ENCODE data around the gene HES2.
A peak's percentile ranks its signal among the peaks of the same experiment; 100 is the strongest.
"Not testable (repeated sequence)": the region's sequence is repeated elsewhere in the genome, so short reads cannot be mapped to it uniquely, and the experiment has no call there.

Gene HES2

DNA sequence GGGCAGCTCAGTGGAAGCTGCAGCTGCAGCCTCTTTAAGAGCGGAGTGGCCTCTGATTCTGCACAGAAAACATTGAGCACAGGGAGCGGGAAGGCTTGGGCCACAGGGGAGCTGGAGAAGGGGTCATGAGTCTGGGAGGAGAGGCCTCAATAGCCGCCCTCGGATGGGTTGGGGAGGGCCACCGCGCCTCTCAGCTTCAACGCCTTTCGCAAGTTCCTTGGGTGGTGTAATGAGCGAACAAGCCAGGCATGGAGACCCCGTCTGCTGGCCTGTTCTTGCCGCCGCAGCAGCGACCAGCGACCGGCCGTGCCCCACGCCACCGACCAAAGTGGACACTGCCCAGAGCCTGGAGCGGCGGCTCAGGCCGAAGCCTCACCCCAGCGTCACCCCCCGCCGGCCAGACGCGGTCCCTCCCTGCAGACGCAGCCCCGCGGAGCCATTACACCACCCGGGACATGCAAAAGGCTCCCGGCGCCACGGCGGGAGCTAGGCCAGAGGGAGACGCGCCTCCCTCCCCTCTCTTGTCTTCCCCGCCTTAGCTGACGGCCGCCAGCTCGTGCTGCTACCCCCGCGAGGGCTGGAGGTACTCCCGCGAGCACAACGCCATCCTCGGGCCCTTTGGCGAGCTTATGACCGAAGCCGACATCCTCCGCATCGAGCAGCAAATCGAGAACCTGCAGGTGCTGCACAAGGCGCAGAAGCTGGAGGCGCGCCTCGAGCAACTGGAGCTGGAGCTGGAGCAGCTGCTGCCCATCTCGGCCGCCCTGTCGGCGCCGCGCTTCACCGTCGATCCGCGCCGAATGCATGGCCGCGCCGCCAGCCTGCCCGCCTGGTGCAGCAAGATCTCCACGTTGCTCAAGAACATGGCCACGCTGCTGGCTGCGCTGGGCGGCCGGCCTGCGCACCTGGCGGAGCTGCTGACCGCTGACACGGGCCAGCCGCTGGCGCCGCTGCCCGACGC, 34.5 kb upstream of the HES2 start:
- DNase-seq: not testable (repeated sequence)

DNA sequence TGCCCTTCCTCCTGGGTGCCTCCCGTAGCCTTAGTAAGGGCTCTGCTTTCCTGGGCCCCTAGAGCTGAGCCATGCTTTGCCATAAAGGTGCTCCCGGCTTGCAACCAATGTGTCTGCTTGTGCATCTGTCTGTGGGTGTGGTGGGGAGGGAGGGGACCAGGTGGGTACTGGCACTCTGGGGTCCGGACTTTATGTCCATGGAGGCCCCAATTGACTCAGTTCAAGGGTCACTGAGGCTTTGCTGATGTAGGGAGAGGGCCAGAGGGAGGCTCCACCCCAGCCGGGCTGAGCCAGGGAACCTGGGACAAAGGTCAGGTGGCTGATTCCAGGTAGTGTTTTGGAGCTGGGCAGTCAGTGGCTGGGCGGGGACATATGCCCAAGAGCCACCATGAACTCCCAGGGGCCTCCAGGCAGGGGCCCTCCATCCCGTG, 31.2 kb upstream of the HES2 start:
- DNase-seq: no peak

DNA sequence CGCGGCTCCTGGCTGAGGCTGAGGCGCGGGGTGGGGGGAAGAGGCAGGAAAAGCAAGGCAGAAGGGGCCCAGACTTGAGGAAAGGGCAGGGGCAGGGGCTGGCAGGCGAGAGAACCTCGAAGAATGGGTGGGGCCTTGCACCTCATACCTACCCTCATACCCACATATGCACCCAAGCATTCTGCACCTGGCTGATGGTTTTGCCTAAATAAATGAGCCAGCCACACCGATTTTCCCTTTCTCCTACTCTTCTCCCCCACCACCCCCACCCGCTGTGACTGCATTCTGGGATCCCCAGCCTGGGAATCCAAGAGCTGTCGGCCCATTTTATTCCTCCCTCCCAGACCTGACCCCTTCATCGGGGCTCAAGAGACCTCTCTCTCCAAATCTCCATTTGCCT, 30.8 kb upstream of the HES2 start:
- DNase-seq: not testable (repeated sequence)

DNA sequence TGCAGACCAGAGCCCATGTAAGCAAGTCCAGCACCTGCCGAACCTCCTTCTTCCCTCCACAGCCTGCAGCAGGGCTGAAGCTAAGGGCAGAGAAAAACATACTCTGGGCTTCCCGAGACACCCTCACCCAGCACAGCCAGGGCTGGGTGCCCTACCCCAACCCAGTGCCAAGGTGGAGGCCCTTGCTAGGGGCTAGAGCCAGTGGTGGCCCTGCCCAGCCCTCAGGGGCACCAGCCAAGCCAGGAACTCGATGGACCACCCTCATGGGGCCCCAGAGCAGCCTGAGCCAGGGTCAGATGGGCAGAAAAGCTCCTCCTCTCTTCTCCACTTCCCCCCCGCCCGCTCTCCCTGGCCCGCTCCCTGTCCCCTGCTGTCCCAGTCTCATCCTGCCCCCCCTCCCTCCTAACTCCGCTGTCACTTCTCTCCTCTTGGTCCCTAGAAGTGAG, 30.3 kb upstream of the HES2 start:
- no peak for DNase-seq

DNA sequence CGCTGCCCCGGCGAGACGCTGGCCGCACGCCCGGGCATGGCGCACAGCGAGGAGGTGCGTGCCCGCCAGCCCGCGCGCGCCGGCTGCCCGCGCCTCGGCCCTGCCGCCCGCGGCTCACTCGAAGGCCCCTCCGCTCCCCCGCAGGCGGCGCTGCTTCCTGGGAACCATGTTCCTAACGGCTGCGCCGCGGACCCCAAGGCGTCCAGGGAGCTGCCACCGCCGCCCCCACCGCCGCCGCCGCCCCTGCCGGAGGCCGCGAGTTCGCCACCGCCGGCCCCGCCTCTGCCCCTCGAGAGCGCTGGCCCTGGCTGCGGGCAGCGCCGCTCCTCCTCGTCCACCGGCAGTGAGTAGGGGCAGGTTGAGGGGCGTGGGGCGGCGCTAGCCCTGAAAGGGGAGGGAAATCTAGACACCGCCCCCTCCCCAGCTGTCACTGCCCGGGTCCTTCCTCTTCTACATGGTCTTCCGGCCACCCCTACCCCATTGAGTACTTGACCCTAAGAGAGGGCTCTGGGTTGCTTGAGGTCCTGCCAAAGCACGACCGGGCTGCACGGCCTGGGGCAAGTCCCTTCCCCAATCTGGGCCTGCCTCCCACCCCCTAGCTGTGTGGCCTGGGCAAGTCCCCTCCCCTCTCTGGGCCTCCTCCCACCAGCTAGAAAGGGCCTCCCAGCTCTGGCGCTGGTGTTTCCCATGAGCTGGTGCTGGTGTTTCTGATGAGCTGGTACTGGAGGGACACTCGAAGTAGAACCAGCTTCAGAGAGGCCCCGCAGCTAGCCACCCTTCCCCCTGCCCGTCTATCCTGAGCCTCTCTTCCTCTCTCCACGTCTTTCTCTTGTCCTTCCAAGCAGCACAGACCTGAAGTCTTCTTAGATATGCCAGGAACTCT, 29.3 kb upstream of the HES2 start:
- no peak for DNase-seq

DNA sequence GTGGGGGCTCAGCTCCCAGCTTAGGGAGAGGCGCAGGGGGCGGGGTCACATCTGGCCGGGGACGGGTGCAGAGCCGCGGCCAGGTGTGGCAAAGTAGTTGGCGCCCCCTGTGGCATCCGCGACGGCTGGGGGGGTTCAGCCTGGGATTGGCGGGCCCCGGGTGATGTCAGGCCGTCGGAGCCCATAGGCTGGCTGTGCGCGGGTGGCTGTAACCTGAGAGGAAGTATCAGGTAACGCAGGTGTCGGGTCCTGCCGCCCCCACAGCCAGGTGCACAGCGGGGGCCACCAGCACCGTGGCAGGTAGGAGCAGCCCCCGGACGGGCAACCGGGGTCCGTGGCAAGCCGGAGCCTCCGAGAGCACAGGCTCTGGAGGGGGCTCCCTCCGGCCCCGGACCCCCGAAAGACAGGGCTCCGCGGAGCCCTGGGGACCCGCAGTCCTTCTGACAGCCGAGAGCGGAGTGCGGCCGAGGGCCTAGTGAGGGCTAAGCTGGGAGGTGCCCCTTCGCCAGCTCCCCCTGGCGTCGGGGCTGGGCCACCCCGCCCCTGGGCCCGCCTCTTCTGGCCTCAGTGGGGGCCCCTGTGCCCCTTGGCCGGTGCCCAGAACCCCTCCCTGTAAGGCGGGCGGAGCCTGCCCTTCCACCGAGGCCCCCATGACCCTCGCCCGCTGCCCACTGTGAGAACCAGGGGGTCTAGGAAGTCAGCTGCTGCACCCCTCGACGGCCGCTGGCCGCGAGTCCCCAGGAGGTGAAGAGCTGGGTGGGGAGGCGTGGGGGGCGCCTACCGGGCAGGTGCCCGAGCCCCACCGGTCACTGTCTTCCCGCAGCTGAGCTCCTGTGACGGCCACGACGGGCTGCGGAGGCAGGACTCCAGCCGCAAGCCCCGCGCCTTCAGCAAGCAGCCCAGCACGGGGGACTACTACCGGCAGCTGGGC, 28.4 kb upstream of the HES2 start:
- DNase-seq: peak; percentile 54

DNA sequence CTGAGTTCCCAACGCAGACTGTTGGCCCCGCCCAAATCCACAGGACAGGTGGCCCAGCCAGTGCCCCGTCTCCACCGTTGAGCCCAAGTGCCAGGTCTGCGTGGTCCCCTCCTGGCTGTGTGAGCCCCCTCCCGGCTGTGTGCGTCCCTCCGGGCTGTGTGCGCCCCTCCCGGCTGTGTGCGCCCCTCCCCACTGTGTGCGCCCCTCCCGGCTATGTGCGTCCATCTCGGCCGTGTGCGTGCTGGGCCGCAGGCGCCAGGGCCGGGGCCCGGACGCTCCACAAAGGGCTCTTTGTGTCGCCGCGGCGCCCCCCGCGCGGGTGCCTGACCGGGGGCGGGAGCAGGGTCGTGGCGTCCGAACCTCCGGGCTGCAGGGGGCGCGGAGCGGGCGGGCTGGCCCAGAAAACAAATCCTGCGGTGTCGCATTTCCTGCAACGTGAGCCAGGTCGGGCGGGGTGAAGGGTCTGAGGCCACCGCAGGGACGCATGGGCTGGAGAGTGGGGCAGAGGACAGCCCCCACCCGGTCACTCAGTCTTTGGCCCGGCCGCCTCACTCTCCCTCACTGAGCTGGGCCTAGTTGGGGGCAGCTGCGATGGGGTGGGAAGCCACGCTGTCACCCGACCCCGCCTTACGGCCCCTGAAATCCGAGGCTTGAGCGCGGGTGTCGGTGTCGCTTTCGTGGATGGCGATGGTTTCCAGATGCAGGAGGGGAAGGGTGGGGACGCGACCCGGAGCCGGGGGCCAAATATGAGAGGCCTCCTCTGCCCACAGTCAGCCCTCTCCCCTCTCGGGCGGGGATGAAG, 27.5 kb upstream of the HES2 start:
- DNase-seq: no peak

DNA sequence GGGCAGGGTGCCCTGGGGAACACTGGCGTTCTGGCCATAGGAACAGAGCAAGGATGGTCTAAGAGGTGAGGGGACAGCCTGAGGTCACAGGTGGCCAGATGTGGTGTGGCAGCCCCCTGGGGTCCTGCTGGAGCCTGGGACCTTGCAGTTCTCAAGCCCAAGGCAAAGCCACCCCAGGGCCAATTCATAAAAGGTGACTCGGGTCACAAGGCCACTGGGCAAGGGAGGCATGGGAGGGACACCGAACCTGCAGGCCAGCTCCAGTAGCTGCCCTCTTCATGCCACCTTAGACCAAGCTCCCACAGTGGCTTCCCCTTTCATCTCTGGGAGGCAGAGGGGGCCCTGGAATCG, 26.9 kb upstream of the HES2 start:
- no peak for DNase-seq

DNA sequence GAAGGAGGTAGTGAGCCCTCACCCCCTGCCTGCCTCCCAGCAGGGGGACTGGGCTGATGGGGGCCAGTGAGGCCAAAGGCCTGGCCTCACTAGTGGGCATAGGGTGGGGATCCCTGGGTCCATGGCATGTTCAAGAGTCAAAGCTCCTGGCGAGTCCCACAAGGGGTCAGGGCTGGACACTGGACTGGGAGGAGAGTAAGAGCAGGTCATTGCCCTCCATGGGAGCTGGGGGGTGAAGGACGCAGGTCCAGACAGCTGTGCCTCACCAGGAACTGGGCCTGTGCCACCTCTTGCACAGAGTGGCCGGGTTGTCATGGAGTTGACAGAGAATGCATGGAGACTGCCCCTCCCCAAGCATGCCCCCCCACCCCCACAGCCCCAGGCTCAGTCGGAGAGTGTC, 26.2 kb upstream of the HES2 start:
- not testable (repeated sequence) for DNase-seq

DNA sequence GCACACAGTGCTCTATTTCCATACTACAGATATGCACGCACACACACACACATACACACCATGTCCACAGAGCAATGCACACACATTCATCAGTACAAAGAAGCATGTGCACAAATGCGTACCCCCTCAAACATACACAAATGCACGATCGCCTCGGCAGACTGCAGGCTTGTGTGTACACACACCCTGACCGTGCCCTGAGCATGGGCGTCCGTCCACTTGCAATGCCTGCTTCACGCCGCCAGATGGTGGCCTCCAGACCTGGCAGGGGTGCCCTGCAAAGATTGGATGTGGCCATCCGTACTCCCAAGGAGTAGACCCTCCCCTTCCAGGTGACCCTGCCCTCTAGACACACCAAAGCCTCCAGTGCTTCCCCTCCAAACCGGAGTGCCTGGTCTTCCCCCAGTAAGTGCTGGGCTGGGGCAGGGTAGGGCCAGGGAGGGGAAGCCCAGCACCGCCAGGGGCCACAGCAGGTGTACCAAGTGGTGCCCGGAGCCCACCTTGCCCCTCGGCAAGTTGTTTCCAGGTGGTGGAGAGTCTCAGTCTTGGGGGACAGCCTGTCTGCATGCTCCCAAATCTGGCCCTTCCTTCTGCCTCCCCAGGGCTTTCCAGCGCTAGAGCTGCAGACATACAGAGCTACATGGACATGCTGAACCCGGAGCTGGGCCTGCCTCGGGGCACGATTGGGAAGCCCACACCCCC, 25.5 kb upstream of the HES2 start:
- DNase-seq: no peak

DNA sequence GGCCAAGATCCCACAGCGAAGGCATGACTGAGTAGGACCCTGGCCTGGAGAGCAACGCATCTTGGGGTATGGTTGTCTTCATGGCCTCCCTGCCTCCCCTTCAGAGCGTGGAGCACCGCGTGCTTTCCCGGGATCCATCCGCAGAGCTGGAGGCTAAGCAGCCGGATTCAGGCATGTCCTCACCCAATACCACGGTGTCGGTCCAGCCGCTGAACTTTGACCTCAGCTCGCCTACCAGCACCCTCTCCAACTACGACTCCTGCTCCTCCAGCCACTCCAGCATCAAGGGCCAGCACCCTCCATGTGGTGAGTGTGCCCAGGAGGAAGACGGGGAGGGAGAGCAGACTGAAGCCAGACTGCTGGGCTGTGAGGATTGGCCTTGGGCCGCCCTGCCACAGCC, 24.7 kb upstream of the HES2 start:
- DNase-seq: no peak

DNA sequence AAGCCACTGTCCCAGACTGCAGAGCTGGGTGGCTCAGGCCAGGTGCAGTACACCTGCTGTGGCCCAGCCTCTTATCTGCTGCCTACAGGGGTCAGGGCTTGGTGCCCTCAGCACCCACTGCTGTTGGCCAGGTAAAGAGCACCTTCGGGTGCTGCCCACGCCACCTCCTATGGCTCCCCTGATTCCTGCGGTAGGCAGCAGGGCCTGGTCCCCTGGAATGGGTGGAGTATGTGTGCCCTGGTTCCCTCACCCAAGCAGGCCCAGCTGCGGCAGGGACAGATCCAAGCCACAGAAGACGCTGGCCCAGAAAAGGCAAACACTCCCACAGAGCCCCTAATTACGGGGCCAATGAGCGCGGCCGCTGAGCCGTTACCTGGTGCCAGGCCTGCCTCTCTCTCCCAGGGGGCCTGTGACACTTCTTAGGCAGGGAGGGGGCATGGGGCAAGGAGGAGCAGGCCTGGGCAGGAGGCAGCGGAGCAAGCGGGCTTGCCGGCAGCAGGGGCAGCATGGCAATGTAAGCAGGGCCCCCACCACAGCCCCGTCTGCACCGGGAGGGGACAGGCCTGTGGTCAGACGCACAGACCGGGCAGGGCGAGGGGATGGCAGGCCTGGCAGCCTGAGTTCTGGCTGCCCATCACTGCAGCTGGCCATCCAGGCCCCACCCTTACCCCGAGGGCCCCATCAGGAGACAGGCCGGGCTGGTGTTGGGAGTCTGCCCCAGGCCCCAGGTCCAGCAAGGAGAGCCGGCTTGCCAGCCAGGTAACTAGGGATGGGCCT, 23.8 kb upstream of the HES2 start:
- no peak for DNase-seq

DNA sequence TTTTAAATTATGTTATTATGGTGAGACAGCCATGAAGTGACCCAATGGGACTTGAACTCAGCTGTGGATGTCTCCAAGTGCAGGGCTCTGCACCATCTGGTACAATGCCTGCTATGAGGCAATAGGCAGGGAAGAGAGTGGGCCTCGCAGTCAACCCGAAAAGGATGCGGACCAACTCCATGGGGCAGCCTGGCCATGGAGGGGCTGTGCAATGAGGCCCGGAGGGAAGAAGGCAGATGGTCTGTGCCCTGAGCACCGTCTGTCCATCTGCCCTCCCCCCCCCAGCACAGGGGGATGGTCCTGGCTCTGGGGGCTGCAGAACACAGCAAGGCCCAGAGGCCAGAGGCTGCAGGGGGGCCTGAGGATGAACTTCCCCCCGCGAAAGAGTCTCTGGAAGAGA, 21.9 kb upstream of the HES2 start:
- DNase-seq: no peak

DNA sequence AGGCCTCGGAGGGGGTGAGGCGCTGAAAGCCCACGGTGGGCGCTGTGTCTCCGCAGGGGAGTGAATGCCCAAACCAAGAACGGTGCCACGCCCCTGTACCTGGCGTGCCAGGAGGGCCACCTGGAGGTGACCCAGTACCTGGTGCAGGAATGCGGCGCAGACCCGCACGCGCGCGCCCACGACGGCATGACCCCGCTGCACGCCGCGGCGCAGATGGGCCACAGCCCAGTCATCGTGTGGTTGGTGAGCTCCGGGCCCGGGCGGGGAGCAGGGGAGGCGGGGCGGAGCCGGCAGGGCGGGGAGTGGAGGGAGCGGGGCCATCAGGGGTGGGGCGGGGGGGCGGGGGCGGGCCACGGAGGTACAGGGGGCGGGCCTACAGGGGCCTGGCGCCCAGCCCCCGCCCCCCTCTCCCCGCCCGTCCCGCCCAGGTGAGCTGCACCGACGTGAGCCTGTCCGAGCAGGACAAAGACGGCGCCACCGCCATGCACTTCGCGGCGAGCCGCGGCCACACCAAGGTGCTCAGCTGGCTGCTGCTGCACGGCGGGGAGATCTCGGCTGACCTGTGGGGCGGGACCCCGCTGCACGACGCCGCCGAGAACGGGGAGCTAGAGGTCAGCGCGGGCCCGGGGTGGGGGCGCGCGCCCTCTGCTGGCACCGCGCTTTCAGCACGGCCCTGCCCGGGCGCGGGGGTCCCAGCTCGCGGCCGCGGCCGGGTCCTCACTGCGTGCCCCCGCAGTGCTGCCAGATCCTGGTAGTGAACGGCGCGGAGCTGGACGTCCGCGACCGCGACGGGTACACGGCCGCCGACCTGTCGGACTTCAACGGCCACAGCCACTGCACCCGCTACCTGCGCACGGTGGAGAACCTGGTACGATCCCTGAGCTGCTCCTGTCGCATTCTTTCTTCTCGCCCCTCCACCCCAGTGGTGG, 20.7 kb upstream of the HES2 start:
- peak; percentile 59 for DNase-seq

DNA sequence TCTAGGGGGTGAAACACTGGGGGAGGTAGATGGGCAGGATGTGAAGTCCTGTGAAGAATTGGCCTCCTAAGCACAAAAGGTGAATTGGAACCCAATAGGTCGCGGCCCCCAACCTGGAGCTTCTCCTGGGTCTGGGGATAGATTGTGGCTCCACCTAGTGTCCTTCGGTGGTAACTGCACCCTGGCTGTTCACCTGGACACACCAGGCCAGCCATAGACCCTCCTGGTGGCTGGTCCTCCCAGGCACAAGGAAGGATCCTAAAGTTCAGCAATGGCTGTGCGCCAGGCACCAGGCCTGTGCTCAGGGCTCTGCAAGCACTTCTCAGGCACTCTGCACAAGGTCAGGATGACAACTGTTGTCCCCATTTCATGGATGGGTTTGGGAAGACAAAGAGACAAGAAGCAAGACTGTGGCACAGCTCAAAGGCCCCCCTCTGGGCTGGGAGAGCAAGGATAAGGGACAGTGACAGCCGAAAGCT, 18.4 kb upstream of the HES2 start:
- peak; percentile 64 for DNase-seq

DNA sequence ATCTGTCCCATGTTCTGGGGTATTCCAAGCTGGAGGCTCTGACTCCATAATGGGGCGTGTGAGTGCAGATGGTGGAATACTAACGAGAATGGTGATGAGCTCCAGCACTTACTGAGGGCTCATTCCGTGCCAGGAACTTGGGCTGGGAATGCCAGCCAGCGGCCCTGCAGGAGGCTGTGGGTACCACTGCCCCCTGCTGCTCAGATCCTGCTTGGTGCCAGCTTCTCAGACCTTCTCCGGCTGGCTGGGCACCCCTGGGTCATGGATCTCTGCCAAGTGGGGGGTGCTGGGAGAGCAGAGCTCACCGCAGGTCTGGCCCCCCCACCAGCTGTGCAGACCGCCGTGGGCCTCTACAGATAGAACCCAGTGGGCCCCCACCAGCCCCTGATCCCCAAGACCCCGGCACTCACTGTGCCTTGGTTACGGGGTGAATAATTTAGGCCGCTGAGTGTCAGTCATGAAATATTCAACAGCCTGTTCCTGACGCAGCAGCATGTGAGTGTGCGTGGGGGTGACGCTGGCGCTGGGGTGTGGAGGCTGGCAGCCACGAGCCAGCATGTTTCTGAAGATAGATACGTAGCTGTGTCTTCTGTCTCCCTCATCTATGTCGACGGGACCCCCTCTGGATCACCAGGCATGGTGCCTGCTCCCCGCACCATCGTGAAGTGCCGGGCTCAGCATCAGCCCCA, 17.4 kb upstream of the HES2 start:
- DNase-seq: not testable (repeated sequence)

DNA sequence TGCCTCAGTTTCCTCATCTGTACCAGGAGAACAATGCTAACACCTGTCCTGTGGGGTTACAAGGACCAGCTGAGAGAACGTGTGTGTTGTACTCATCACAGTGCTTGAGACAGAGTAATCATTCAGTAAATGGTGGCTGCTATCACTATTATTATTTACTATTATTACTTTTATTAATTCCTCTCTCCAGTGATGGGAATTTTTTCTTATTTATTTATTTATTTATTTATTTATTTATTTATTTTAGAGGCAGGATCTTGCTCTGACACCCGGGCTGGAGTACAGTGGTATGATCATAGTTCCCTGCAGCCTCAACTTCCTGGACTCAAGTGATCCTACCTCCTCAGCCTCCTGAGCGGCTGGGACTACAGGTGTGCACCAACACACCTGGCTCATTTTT, 16.6 kb upstream of the HES2 start:
- DNase-seq: not testable (repeated sequence)

DNA sequence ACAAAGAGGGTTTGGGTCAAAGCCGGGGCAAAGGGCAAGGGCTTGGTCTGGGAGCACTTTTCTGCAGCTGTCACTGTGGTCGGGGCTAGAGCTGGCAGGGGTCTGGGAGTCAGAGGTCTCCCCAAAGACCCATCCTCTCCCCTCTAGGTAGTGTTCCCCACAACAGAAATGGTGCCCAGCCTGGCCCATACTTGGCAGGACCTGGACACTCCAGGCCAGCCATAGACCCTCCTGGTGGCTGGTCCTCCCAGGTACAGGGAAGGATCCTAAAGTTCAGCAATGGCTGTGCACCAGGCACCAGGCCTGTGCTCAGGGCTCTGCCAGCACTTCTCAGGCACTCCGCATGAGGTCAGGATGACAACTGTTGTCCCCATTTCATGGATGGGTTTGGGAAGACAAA, 15.8 kb upstream of the HES2 start:
- DNase-seq: no peak

All from effector CD4-positive, alpha-beta T cell (primary cell).